ENCODE measurements around the gene CYP4X1.
"Not testable (repeated sequence)": the region's sequence is repeated elsewhere in the genome, so short reads cannot be mapped to it uniquely, and the experiment has no call there.

CYP4X1 gene

DNA sequence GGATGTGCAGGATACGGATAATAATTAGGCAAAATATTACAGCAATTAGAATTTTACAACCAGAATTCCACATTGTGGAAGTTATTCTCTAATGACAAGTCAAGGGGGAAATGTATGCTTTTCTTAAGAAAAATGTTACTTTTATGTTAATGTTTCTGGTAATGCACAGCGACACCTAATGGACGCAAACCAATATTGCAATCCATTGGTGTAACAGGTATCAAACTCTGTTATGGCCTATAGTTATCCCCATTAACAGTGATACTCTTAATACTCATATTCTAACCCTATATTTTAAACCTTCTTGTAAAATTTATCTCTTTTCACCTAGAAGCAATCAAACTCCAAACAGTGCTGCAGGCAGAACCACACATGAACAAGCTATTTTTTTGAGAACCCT lies 65.9 kb downstream of the CYP4X1 start:
- not testable (repeated sequence) for DNase-seq

DNA sequence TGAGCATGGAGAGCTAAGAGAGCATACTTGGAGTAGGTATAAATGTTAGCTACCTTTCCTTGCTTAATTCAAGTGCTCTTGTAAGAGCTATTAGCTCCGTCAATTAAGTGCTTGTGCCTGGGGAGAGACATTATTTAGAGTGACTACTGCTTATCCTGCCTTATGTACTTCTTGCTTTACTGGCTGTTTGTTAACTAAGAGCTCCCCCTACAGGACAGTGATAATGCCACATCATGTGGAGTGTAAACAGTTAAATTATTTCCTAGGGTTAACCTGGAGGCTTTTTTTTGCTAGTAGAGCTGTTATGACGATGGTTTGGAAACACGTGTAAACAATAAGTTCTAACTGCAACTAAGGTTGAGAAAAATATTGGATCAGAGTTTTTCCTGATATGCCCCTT lies 68.0 kb downstream of the CYP4X1 start:
- not testable (repeated sequence) for DNase-seq
